ENCODE data around the gene GPRIN3.
"Not testable (repeated sequence)": the region's sequence is repeated elsewhere in the genome, so short reads cannot be mapped to it uniquely, and the experiment has no call there.

Gene GPRIN3

GRCh38 chr4:89312066-89312465 is 4.5 kb upstream of the GPRIN3 start:
- TF ChIP-seq CTCF (conservative IDR thresholded peaks at IDR 0.05; ENCODE audit: low read length) (no peak), EZH2phosphoT487 (IDR thresholded peaks at IDR 0.05; ENCODE audit: borderline replicate concordance) (no peak)
- H3F3A ChIP-seq (ENCODE audit: low read depth) = peaks cover 6% of the 10 kb centered on the region; the same call in 1 of the 2 replicates

GRCh38 chr4:89311433-89311832 is 3.8 kb upstream of the GPRIN3 start:
- no peak for TF ChIP-seq EZH2phosphoT487 (IDR thresholded peaks at IDR 0.05; ENCODE audit: borderline replicate concordance)
- TF ChIP-seq CTCF (conservative IDR thresholded peaks at IDR 0.05; ENCODE audit: low read length) = no peak
- Histone ChIP-seq H3F3A (ENCODE audit: low read depth) (peaks cover 6% of the 10 kb centered on the region; the same call in 1 of the 2 replicates), H3K9ac (ENCODE audit: low read depth, low read length, poor library complexity, severe bottlenecking) (no peak overlapping the region), H3K4me1 (ENCODE audit: insufficient read depth, low read length, poor library complexity, severe bottlenecking) (peaks cover 17% of the 10 kb centered on the region), H3K4me2 (ENCODE audit: low read depth, low read length, poor library complexity, severe bottlenecking) (no peak overlapping the region), H3K79me2 (ENCODE audit: insufficient read depth, low read length) (no peaks in the 10 kb centered on the region), H3K27me3 (ENCODE audit: insufficient read depth, low read length, poor library complexity, severe bottlenecking) (peaks cover 12% of the 10 kb centered on the region), H3K4me3 (ENCODE audit: low read length, poor library complexity, severe bottlenecking) (no peak overlapping the region), H4K20me1 (ENCODE audit: insufficient read depth, low read length, poor library complexity, severe bottlenecking) (no peaks in the 10 kb centered on the region), H3K9me3 (ENCODE audit: insufficient read depth, low read depth, low read length) (no peaks in the 10 kb centered on the region), H3K9me2 (replicated peaks; ENCODE audit: low read depth, low read length) (no peaks in the 10 kb centered on the region), H3K36me3 (ENCODE audit: insufficient read depth, low read length) (no peaks in the 10 kb centered on the region), H2AFZ (ENCODE audit: low read length) (no peak overlapping the region)

More at GRCh38 chr4:89312066-89312465, 4.5 kb upstream of the GPRIN3 start:
- Histone ChIP-seq H3K4me3 (ENCODE audit: low read length, poor library complexity, severe bottlenecking) (no peak overlapping the region), H4K20me1 (ENCODE audit: insufficient read depth, low read length, poor library complexity, severe bottlenecking) (no peaks in the 10 kb centered on the region), H2AFZ (ENCODE audit: low read length) (no peak overlapping the region), H3K9ac (ENCODE audit: low read depth, low read length, poor library complexity, severe bottlenecking) (no peak overlapping the region), H3K4me1 (ENCODE audit: insufficient read depth, low read length, poor library complexity, severe bottlenecking) (peaks cover 23% of the 10 kb centered on the region), H3K79me2 (ENCODE audit: insufficient read depth, low read length) (no peaks in the 10 kb centered on the region), H3K9me3 (ENCODE audit: insufficient read depth, low read depth, low read length) (no peaks in the 10 kb centered on the region), H3K4me2 (ENCODE audit: low read depth, low read length, poor library complexity, severe bottlenecking) (no peak overlapping the region), H3K27me3 (ENCODE audit: insufficient read depth, low read length, poor library complexity, severe bottlenecking) (peaks cover 5% of the 10 kb centered on the region), H3K9me2 (replicated peaks; ENCODE audit: low read depth, low read length) (no peaks in the 10 kb centered on the region), H3K36me3 (ENCODE audit: insufficient read depth, low read length) (no peaks in the 10 kb centered on the region)

GRCh38 chr4:89309154-89309553 is 1.6 kb upstream of the GPRIN3 start:
- not testable (repeated sequence) for H3F3A ChIP-seq (ENCODE audit: low read depth); H3K79me2 ChIP-seq (ENCODE audit: insufficient read depth, low read length)

GRCh38 chr4:89308161-89308500 is 531 bp upstream of the GPRIN3 start:
- no peak overlapping the region for H2AFZ ChIP-seq (ENCODE audit: low read length)
- H3K4me2 ChIP-seq (ENCODE audit: low read depth, low read length, poor library complexity, severe bottlenecking) = peak overlapping the region; percentile 66
- H3K9ac ChIP-seq (ENCODE audit: low read depth, low read length, poor library complexity, severe bottlenecking) = no peak overlapping the region
- no peaks in the 10 kb centered on the region for H3K9me3 ChIP-seq (ENCODE audit: insufficient read depth, low read depth, low read length)
- peaks cover 17% of the 10 kb centered on the region for H3K27me3 ChIP-seq (ENCODE audit: insufficient read depth, low read length, poor library complexity, severe bottlenecking)
- peaks cover 6% of the 10 kb centered on the region; the same call in 1 of the 2 replicates for H3F3A ChIP-seq (ENCODE audit: low read depth)
- H3K36me3 ChIP-seq (ENCODE audit: insufficient read depth, low read length) = no peaks in the 10 kb centered on the region
- H4K20me1 ChIP-seq (ENCODE audit: insufficient read depth, low read length, poor library complexity, severe bottlenecking) = no peaks in the 10 kb centered on the region
- peak overlapping the region; percentile 63 for H3K4me3 ChIP-seq (ENCODE audit: low read length, poor library complexity, severe bottlenecking)
- H3K9me2 ChIP-seq (replicated peaks; ENCODE audit: low read depth, low read length) = no peaks in the 10 kb centered on the region
- H3K4me1 ChIP-seq (ENCODE audit: insufficient read depth, low read length, poor library complexity, severe bottlenecking) = peaks cover 11% of the 10 kb centered on the region
- TF ChIP-seq CTCF (conservative IDR thresholded peaks at IDR 0.05; ENCODE audit: low read length) (no peak), EZH2phosphoT487 (IDR thresholded peaks at IDR 0.05; ENCODE audit: borderline replicate concordance) (no peak)
- H3K79me2 ChIP-seq (ENCODE audit: insufficient read depth, low read length) = no peaks in the 10 kb centered on the region

More at GRCh38 chr4:89309154-89309553, 1.6 kb upstream of the GPRIN3 start:
- not testable (repeated sequence) for H3K36me3 ChIP-seq (ENCODE audit: insufficient read depth, low read length); H3K4me2 ChIP-seq (ENCODE audit: low read depth, low read length, poor library complexity, severe bottlenecking); H3K9me3 ChIP-seq (ENCODE audit: insufficient read depth, low read depth, low read length); H3K9me2 ChIP-seq (replicated peaks; ENCODE audit: low read depth, low read length); H2AFZ ChIP-seq (ENCODE audit: low read length); H3K9ac ChIP-seq (ENCODE audit: low read depth, low read length, poor library complexity, severe bottlenecking); H3K4me3 ChIP-seq (ENCODE audit: low read length, poor library complexity, severe bottlenecking); H4K20me1 ChIP-seq (ENCODE audit: insufficient read depth, low read length, poor library complexity, severe bottlenecking)
- H3K27me3 ChIP-seq (ENCODE audit: insufficient read depth, low read length, poor library complexity, severe bottlenecking) = peaks cover 17% of the 10 kb centered on the region
- peaks cover 11% of the 10 kb centered on the region for H3K4me1 ChIP-seq (ENCODE audit: insufficient read depth, low read length, poor library complexity, severe bottlenecking)

Measured in Loucy (cell line).